HG02610 (cell line): ENCODE measurements around the gene PRLR.
A peak's percentile ranks its signal among the peaks of the same experiment; 100 is the strongest.
"Not testable (repeated sequence)": the region's sequence is repeated elsewhere in the genome, so short reads cannot be mapped to it uniquely, and the experiment has no call there.

Experiments used
- ATAC-seq: cut with Tn5 transposase; IDR thresholded peaks from one replicate; pipeline ENCODE4 v1.9.1; 2021; ENCODE audit warnings: mild to moderate bottlenecking, moderate library complexity; ENCODE audit not compliant: unreplicated experiment

PRLR gene

GRCh38 chr5:35198075-35198474, 32.2 kb downstream of the PRLR start:
- ATAC-seq, result no peak

- no peak for ATAC-seq
Measured at GRCh38 chr5:35197351-35197750, 32.9 kb downstream of the PRLR start.

- ATAC-seq, result no peak
Measured at GRCh38 chr5:35195472-35195852, 34.8 kb downstream of the PRLR start.

- peak; percentile 93 for ATAC-seq
Measured at GRCh38 chr5:35194635-35195471, 35.4 kb downstream of the PRLR start.

- no peak for ATAC-seq
Measured at GRCh38 chr5:35192506-35192905, 37.8 kb downstream of the PRLR start.

GRCh38 chr5:35189801-35190200, 40.5 kb downstream of the PRLR start:
- not testable (repeated sequence) for ATAC-seq

GRCh38 chr5:35188031-35188457, 42.2 kb downstream of the PRLR start:
- no peak for ATAC-seq

- not testable (repeated sequence) for ATAC-seq
Measured at GRCh38 chr5:35187621-35188020, 42.7 kb downstream of the PRLR start.

GRCh38 chr5:35186749-35187148, 43.5 kb downstream of the PRLR start:
- no peak for ATAC-seq

GRCh38 chr5:35185518-35185917, 44.8 kb downstream of the PRLR start:
- no peak for ATAC-seq

GRCh38 chr5:35183556-35183955, 46.7 kb downstream of the PRLR start:
- ATAC-seq, result peak; percentile 28

- peak; percentile 85 for ATAC-seq
Measured at GRCh38 chr5:35182910-35183535, 47.3 kb downstream of the PRLR start.

- no peak for ATAC-seq
Measured at GRCh38 chr5:35182486-35182885, 47.8 kb downstream of the PRLR start.

GRCh38 chr5:35180046-35180445, 50.2 kb downstream of the PRLR start:
- no peak for ATAC-seq

GRCh38 chr5:35177783-35178182, 52.5 kb downstream of the PRLR start:
- no peak for ATAC-seq

GRCh38 chr5:35172533-35172932, 57.8 kb downstream of the PRLR start:
- ATAC-seq, result no peak

- ATAC-seq, result no peak
Measured at GRCh38 chr5:35171991-35172390, 58.3 kb downstream of the PRLR start.

GRCh38 chr5:35171078-35171477, 59.2 kb downstream of the PRLR start:
- no peak for ATAC-seq

- no peak for ATAC-seq
Measured at GRCh38 chr5:35166043-35166442, 64.2 kb downstream of the PRLR start.

GRCh38 chr5:35164860-35165542, 65.3 kb downstream of the PRLR start:
- ATAC-seq, result no peak

GRCh38 chr5:35163710-35164033, 66.6 kb downstream of the PRLR start:
- no peak for ATAC-seq
